Lung (tissue), 12 donors: ENCODE measurements around the gene SLC6A9. TPM values are rescaled to one million over a fixed set of nuclear protein-coding genes. Genes with fewer than 3 reads are reported as not detected.

Experiments used
- ATAC-seq: fragments of 200-7000 bp; cut with Tn5 transposase; one replicate; pipeline ENCODE4 v1.9.1; 2020; ENCODE audit warnings: moderate number of reproducible peaks; ENCODE audit not compliant: insufficient read depth, low FRiP score
- DNase-seq, 3 donors: peaks; one replicate each; pipeline ENCODE4 v3.0.0-alpha.2; 2013 to 2017
- H3K27ac ChIP-seq, 2 donors: one replicate each; pipeline ENCODE4 v1.5.1; 2013; ENCODE audit warnings: mild to moderate bottlenecking in 2 of 2, moderate library complexity in 2 of 2, control low read depth in 1 of 2, inconsistent platforms in 1 of 2, low read depth in 1 of 2, low read length in 1 of 2
- H3K27me3 ChIP-seq, 3 donors: one replicate each; pipeline ENCODE4 v1.5.1; 2013; ENCODE audit warnings: low read length in 2 of 3; ENCODE audit not compliant: control insufficient read depth in 3 of 3, insufficient read depth in 3 of 3
- H3K36me3 ChIP-seq, 4 donors: one replicate each; pipeline ENCODE4 v1.5.1; 2013; ENCODE audit warnings: low read length in 4 of 4, mild to moderate bottlenecking in 1 of 4, moderate library complexity in 1 of 4; ENCODE audit not compliant: control insufficient read depth in 4 of 4, insufficient read depth in 4 of 4
- H3K4me1 ChIP-seq, 5 donors: one replicate each; pipeline ENCODE4 v1.5.1; 2013; ENCODE audit warnings: low read length in 5 of 5, mild to moderate bottlenecking in 2 of 5, moderate library complexity in 1 of 5; ENCODE audit not compliant: control insufficient read depth in 5 of 5, insufficient read depth in 5 of 5
- H3K4me3 ChIP-seq: one replicate; pipeline ENCODE4 v1.5.1; 2013; ENCODE audit warnings: mild to moderate bottlenecking, control low read depth, moderate library complexity
- H3K9ac ChIP-seq, 2 donors: one replicate each; pipeline ENCODE4 v1.5.1; 2013; ENCODE audit warnings: low read length in 2 of 2, control low read depth in 1 of 2; ENCODE audit not compliant: insufficient read depth in 1 of 2
- H3K9me3 ChIP-seq, 4 donors: one replicate each; pipeline ENCODE4 v1.5.1; 2013; ENCODE audit warnings: low read length in 3 of 4, mild to moderate bottlenecking in 1 of 4, moderate library complexity in 1 of 4; ENCODE audit not compliant: control insufficient read depth in 4 of 4, insufficient read depth in 3 of 4
- WGBS, 2 donors: extraction: QIAGEN DNeasy Blood & Tissue Kit; methylation state at CpG; one replicate each; pipeline ENCODE4 v1.1.7; 2013; 5-methylcytosine and 5-hydroxymethylcytosine counted together
- polyA plus RNA-seq, 2 donors: library from polyadenylated mRNA; stranded (reverse); fragments of 200-250 nt; gene quantifications; one replicate each; pipeline ENCODE4 v1.2.1, GENCODE V29; 2013
- total RNA-seq, 2 donors: library from RNA; depleted of rRNA in 1 of 2; stranded (reverse); fragments of >200 nt in 1 of 2; gene quantifications; one replicate each; pipeline ENCODE4 v1.2.1, GENCODE V29; 2014 to 2021
- TF ChIP-seq, protein P1 (sequence below): IDR thresholded peaks from 2 replicates; pipeline ENCODE4 v1.5.1; 2012; ENCODE audit warnings: mild to moderate bottlenecking; ENCODE audit errors: control extremely low read depth, extremely low read depth
- donor health status: control.
- donor health status: control.
- donor health status: Bipolar disorder and iron deficiency.
- donor health status: healthy.
- donor health status: DM: yes; HTN: yes; CAD: no.

SLC6A9 gene
- total and polyA plus RNA-seq, 4 donors, result 8.7 to 29.9 (median 9.4) TPM

DNA sequence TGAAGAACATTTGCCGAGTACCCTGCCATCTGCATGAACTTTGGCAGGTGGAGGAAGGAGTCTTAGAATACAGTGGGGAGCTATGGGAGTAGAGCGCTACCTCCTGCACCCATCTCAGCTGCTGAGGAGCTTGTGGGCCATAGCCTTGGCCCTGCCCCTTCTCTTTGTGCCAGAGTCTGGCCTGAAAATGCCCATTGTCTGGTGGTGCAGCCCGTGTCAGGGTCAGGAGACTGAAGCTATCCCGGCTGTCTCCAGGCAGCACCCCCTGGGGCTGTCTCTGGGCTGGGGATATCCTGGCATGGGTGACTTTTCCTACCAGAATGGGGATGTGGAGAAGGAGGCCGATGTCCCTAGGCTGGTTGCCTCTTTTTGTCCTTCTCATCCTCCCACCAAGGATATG is 77.2 kb downstream of the SLC6A9 start:
- H3K9ac ChIP-seq, result no peak overlapping the region
- H3K36me3 ChIP-seq, result peaks cover 3 to 42% (median 13%) of the 10 kb centered on the region in 4 donors
- no peaks in the 10 kb centered on the region for H3K9me3 ChIP-seq
- no peak for DNase-seq
- no peak for ATAC-seq
- peaks cover 0 to 4% (median 0%) of the 10 kb centered on the region in 5 donors for H3K4me1 ChIP-seq
- TF ChIP-seq, protein P1, sequence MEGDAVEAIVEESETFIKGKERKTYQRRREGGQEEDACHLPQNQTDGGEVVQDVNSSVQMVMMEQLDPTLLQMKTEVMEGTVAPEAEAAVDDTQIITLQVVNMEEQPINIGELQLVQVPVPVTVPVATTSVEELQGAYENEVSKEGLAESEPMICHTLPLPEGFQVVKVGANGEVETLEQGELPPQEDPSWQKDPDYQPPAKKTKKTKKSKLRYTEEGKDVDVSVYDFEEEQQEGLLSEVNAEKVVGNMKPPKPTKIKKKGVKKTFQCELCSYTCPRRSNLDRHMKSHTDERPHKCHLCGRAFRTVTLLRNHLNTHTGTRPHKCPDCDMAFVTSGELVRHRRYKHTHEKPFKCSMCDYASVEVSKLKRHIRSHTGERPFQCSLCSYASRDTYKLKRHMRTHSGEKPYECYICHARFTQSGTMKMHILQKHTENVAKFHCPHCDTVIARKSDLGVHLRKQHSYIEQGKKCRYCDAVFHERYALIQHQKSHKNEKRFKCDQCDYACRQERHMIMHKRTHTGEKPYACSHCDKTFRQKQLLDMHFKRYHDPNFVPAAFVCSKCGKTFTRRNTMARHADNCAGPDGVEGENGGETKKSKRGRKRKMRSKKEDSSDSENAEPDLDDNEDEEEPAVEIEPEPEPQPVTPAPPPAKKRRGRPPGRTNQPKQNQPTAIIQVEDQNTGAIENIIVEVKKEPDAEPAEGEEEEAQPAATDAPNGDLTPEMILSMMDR, result no peak
- no peak overlapping the region for H3K4me3 ChIP-seq
- H3K27ac ChIP-seq, result no peak overlapping the region
- 93 to 94% methylated on average over 5 of the region's 5 CpGs for WGBS, 2 donors
- no peaks in the 10 kb centered on the region for H3K27me3 ChIP-seq

DNA sequence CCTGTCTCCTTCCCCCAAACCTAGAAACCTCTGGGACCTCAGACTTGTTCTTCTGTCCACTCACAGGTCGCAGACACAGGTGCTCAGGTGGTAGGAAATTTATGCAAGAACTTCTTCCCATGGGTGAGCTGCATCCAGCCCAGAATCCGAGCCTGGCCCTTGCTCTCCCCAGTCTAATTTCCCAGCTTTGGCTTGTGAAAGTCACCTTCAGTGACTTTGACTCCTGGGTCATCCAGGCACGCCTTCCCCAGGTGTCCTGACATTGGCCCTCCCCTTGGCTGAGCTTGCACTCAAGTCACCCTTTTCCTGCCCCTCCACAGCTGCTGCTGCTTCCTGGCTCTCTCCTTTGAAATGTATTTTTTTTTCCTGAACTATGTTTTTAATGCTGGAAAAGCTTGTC is 77.9 kb downstream of the SLC6A9 start:
- 84 to 85% methylated on average over 3 of the region's 3 CpGs for WGBS, 2 donors
- Histone ChIP-seq H3K36me3 (peaks cover 3 to 35% (median 12%) of the 10 kb centered on the region in 4 donors), H3K27ac (no peak overlapping the region)

GRCh38 chr1:43952731-43953346 is 78.4 kb downstream of the SLC6A9 start:
- H3K27me3 ChIP-seq, result no peaks in the 10 kb centered on the region
- H3K9ac ChIP-seq, result no peak overlapping the region
- WGBS, 2 donors, result 82 to 91% methylated on average over 8 of the region's 8 CpGs
- no peaks in the 10 kb centered on the region for H3K9me3 ChIP-seq
- TF ChIP-seq, protein P1, result no peak
- H3K36me3 ChIP-seq, result peaks cover 3 to 30% (median 12%) of the 10 kb centered on the region in 4 donors
- H3K4me1 ChIP-seq, result peaks cover 0 to 12% (median 4%) of the 10 kb centered on the region in 5 donors
- H3K4me3 ChIP-seq, result no peak overlapping the region
- H3K27ac ChIP-seq, result no peak overlapping the region
- ATAC-seq (no peak), DNase-seq (no peak)

More for the DNA sequence above, 77.9 kb downstream of the SLC6A9 start:
- TF ChIP-seq, protein P1, result no peak
- Histone ChIP-seq H3K4me1 (peaks cover 0 to 8% (median 0%) of the 10 kb centered on the region in 5 donors), H3K9ac (no peak overlapping the region), H3K4me3 (no peak overlapping the region), H3K27me3 (no peaks in the 10 kb centered on the region), H3K9me3 (no peaks in the 10 kb centered on the region)
- DNase-seq, result no peak
- no peak for ATAC-seq
